ENCODE results near the gene UROS. TPM values are rescaled to one million over a fixed set of nuclear protein-coding genes. Genes with fewer than 3 reads are reported as not detected.

The UROS gene
- total and polyA plus RNA-seq, 2 donors (not counting 3 experiments of a cell fraction or from before 2014, with no cell fraction given): 38.4 to 42.0 TPM

DNA sequence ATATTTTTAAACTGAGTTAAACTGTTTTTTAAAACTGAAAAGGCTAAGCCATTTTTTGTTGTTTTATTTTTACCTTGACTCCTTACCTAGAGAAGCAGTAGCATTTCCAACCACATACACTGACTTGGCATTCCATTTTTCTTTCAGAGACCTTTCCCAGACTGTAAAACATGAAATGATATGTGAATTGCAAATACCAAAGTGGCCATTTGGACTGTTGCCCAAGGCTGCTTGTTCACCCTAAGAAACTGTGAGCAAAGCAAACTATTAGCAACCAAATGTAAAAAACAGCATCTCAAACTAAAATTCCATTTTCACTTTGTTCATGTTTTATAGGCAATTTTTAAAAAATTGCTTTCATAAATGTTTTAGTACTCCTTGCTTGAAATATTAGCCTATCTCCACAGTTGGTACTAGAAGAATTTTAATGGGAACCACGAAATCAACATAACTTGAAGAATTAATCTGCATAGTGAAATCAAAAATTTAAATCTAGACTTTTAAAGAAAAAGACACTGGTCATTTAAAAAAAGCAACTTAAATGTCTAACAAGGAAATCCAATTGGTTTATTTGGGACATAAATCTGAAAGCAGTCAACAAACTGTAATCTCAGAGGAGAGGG lies 10.8 kb downstream of the UROS start:
- FAIRE-seq (no peak), DNase-seq (ENCODE audit: low read depth, low spot score) (no peak)
- H3K79me2 ChIP-seq (ENCODE audit: control insufficient read depth, insufficient read depth, low read length): no peaks in the 10 kb centered on the region
- H3K9me3 ChIP-seq (replicated peaks; ENCODE audit: control insufficient read depth, insufficient read depth, low read length): no peaks in the 10 kb centered on the region
- dilution Hi-C loops (cut with MboI; ENCODE audit: extremely low pct_ligation_motif_present, low sequenced_read_pairs): no loop called here
- TF ChIP-seq GATA2 (IDR thresholded peaks at IDR 0.05; ENCODE audit: insufficient read depth, insufficient read length, low read depth, low read length) (no peak), POLR2A (IDR thresholded peaks at IDR 0.05; ENCODE audit: low read depth, low read length) (no peak), POLR2AphosphoS5 (IDR thresholded peaks at IDR 0.05; ENCODE audit: insufficient read depth, low read depth, low read length) (no peak), EZH2 (IDR thresholded peaks at IDR 0.05; ENCODE audit: borderline replicate concordance, low read depth, low read length, severe bottlenecking) (no peak), FOS (IDR thresholded peaks at IDR 0.05; ENCODE audit: borderline replicate concordance, insufficient read depth, low read length) (no peak), MYC (IDR thresholded peaks at IDR 0.05; ENCODE audit: low read depth, low read length) (no peak), JUN (IDR thresholded peaks at IDR 0.05; ENCODE audit: borderline replicate concordance, insufficient read depth, insufficient read length, low read depth) (no peak)
- TF ChIP-seq, protein P1, sequence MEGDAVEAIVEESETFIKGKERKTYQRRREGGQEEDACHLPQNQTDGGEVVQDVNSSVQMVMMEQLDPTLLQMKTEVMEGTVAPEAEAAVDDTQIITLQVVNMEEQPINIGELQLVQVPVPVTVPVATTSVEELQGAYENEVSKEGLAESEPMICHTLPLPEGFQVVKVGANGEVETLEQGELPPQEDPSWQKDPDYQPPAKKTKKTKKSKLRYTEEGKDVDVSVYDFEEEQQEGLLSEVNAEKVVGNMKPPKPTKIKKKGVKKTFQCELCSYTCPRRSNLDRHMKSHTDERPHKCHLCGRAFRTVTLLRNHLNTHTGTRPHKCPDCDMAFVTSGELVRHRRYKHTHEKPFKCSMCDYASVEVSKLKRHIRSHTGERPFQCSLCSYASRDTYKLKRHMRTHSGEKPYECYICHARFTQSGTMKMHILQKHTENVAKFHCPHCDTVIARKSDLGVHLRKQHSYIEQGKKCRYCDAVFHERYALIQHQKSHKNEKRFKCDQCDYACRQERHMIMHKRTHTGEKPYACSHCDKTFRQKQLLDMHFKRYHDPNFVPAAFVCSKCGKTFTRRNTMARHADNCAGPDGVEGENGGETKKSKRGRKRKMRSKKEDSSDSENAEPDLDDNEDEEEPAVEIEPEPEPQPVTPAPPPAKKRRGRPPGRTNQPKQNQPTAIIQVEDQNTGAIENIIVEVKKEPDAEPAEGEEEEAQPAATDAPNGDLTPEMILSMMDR (IDR thresholded peaks at IDR 0.05; ENCODE audit: extremely low read depth in 1 of 2, insufficient read depth in 1 of 2, low read depth in 1 of 2, low read length in 2 of 2): no peak
- TF ChIP-seq, protein P2, sequence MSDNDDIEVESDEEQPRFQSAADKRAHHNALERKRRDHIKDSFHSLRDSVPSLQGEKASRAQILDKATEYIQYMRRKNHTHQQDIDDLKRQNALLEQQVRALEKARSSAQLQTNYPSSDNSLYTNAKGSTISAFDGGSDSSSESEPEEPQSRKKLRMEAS (IDR thresholded peaks at IDR 0.05; ENCODE audit: insufficient read depth, insufficient read length): no peak
- POLR2A ChIA-PET: no interaction called here
- H3K9ac ChIP-seq (replicated peaks; ENCODE audit: extremely low read depth, insufficient read depth, low read length): no peak overlapping the region
- H3K4me3 ChIP-seq (replicated peaks in 1 of 3; ENCODE audit: insufficient read depth in 1 of 3, low read depth in 1 of 3, low read length in 3 of 3): no peak overlapping the region
- no peaks in the 10 kb centered on the region for H4K20me1 ChIP-seq (replicated peaks; ENCODE audit: control insufficient read depth, extremely low read depth, insufficient read depth, low read length)
- H3K4me2 ChIP-seq (ENCODE audit: insufficient read depth, low read length): no peak overlapping the region
- BruUV-seq (replicated peaks): no TSS peak
- no peaks in the 10 kb centered on the region for H3K4me1 ChIP-seq (ENCODE audit: control insufficient read depth, extremely low read depth, insufficient read depth, low read length)
- H3K27me3 ChIP-seq (ENCODE audit: control insufficient read depth in 2 of 2, insufficient read depth in 2 of 2, low read length in 2 of 2): no peaks in the 10 kb centered on the region
- H3K36me3 ChIP-seq (ENCODE audit: control insufficient read depth in 2 of 2, extremely low read depth in 1 of 2, insufficient read depth in 2 of 2, low read length in 2 of 2): peaks cover 5 to 6% of the 10 kb centered on the region in 2 experiments
- no peak overlapping the region for H3K27ac ChIP-seq (ENCODE audit: insufficient read depth, low read depth, low read length)
- no peaks in the 10 kb centered on the region for H3K9me1 ChIP-seq (replicated peaks; ENCODE audit: control insufficient read depth, extremely low read depth, insufficient read depth, low read length)
- intact Hi-C loops (cut with micrococcal nuclease): no loop called here
- CTCF ChIA-PET: no interaction called here
- H2AFZ ChIP-seq (ENCODE audit: low read depth, low read length): no peak overlapping the region

Data from endothelial cell of umbilical vein (primary cell).